OCI-LY3 (cell line): ENCODE data around the gene CAMK2D.

Experiments used
- CTCF ChIP-seq: fragments of 200-600, 300-600 bp; sonication (generic); IDR thresholded peaks from 2 replicates; pipeline ENCODE4 v1.5.1; 2014; ENCODE audit warnings: antibody characterized with exemption, low read length, low read depth
- EZH2phosphoT487 ChIP-seq: fragments of 200-600 bp; shearing (Covaris generic); IDR thresholded peaks from 2 replicates; pipeline ENCODE4 v1.6.1; 2018; ENCODE audit warnings: antibody characterized with exemption, mixed run types, low read depth

DNA sequence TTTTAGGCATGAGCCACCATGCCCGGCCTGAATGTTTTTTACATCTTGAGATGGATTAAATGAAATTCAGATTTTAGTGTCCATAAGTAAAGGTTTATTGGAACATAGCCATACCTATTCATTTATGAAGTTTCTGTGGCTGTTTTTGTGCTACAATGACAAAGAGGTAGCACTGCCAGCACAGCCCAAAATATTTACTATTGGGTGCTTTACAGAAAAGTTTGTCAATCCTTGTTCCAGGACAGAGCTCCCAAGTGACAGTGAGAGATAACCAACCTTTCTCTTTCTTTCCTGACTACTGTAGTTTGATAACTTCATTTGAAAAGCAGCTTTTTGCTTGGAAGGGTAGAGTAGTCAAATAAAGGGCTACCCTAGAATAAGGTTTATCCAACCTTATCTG, 116.2 kb downstream of the CAMK2D start:
- no peak for TF ChIP-seq CTCF
- TF ChIP-seq EZH2phosphoT487: no peak
